Measurements from ENCODE around the gene DKKL1. TPM values are rescaled to one million over a fixed set of nuclear protein-coding genes. Genes with fewer than 3 reads are reported as not detected.

The DKKL1 gene
- total RNA-seq, 1 donor from 2014 or later, result 5.2 TPM

DNA sequence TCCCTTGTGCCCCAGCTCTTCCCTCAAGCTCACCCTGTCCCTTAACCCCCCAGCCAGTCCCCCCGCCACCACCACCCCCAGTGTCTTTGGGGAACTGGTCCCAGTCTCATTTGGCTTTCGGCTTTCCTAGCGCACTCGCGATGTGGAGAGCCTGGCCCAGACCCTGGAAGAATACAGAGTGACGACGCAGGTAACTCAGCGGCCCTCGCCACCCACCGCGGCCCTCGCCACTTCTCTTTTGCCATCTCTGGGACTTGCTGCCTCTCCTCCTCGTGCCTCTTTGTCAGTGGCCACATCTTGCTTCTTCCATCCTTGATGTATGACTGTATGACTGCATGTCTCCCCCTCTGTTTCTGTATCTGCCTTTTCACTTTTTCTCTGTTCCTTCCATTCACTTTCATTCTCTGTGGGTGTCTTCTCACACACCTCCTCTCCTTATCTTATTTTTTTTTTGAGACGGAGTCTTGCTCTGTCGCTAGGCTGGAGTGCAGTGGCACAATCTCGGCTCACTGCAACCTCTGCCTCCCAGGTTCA lies 43.9 kb downstream of the DKKL1 start:
- H3K9me3 Mint-ChIP-seq (ENCODE audit: low read depth), result no peaks in the 10 kb centered on the region
- H3K36me3 Mint-ChIP-seq (ENCODE audit: insufficient read depth), result no peaks in the 10 kb centered on the region
- peaks cover 7% of the 10 kb centered on the region for H3K4me1 Mint-ChIP-seq (ENCODE audit: low read depth)
- no peak overlapping the region for H3K27ac Mint-ChIP-seq
- no peak for DNase-seq (ENCODE audit: low spot score, unreplicated experiment)
- no peak overlapping the region for H3K4me3 Mint-ChIP-seq (ENCODE audit: low read depth)
- H3K27me3 Mint-ChIP-seq, result peaks cover 39% of the 10 kb centered on the region
- TF ChIP-seq, protein P1, sequence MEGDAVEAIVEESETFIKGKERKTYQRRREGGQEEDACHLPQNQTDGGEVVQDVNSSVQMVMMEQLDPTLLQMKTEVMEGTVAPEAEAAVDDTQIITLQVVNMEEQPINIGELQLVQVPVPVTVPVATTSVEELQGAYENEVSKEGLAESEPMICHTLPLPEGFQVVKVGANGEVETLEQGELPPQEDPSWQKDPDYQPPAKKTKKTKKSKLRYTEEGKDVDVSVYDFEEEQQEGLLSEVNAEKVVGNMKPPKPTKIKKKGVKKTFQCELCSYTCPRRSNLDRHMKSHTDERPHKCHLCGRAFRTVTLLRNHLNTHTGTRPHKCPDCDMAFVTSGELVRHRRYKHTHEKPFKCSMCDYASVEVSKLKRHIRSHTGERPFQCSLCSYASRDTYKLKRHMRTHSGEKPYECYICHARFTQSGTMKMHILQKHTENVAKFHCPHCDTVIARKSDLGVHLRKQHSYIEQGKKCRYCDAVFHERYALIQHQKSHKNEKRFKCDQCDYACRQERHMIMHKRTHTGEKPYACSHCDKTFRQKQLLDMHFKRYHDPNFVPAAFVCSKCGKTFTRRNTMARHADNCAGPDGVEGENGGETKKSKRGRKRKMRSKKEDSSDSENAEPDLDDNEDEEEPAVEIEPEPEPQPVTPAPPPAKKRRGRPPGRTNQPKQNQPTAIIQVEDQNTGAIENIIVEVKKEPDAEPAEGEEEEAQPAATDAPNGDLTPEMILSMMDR (IDR thresholded peaks at IDR 0.05; ENCODE audit: unreplicated experiment), result no peak

DNA sequence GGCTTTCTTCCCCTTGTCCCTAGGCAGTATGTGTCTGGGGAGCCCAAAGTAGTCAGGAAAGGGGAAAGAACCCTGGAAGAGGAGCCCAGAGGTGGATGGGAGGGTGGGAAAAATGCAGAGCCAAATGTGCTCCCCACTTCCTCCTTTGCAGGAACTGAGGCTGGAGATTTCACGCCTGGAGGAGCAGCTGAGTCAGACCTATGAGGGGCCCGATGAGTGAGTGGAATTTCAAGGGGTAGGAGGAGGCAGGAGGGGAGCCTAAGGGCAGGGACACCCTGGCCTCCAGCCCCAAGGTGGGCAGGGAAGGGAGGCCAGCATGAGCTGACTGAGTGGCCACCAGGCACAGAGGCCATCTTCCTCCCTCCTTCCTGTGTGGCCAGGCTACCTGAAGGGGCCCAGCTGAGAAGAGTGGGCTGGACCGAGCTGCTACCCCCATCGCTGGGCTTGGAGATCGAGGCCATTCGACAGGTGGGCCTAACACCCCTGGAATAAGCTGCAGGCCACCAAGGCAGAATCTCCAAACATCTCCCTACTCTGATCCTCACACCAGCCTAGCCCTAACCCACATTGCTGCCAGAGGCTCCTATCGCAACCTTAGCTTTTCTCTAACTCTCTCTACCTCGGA lies 45.3 kb downstream of the DKKL1 start:
- Mint-ChIP-seq H3K4me1 (ENCODE audit: low read depth) (peaks cover under 1% of the 10 kb centered on the region), H3K27ac (no peak overlapping the region), H3K4me3 (ENCODE audit: low read depth) (no peak overlapping the region), H3K36me3 (ENCODE audit: insufficient read depth) (no peaks in the 10 kb centered on the region), H3K9me3 (ENCODE audit: low read depth) (no peaks in the 10 kb centered on the region), H3K27me3 (peaks cover 51% of the 10 kb centered on the region)
- no peak for DNase-seq (ENCODE audit: low spot score, unreplicated experiment)
- TF ChIP-seq, protein P1 (IDR thresholded peaks at IDR 0.05; ENCODE audit: unreplicated experiment), result no peak

DNA sequence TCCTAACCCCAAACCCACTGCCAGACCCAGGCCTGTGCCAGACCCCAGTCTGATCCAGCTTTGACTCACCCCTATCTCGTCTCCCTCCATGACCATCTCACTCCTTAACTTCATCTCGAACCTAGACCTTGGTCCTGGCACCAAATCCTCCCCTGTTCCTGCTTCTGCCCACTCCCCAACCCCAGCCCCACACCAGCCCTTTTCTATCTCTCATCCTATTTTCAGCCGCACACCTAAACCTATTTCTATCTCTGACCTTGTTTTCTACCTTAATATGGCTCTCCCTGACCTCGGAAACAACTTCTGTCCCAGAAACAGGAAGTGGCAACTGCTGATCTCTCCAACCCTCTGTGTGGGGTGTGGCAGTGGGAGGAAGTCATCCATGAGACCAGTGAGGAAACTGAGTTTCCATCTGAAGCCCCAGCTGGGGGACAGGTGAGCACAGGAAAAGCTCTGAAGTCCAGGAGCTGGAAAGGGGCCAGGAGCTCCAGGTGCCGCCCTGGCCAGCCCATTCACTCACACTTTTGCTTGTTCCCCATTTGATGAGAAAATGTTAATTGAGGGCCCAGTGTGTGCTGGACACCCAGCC lies 45.9 kb downstream of the DKKL1 start:
- TF ChIP-seq, protein P1 (IDR thresholded peaks at IDR 0.05; ENCODE audit: unreplicated experiment), result no peak
- H3K4me3 Mint-ChIP-seq (ENCODE audit: low read depth), result no peak overlapping the region
- no peaks in the 10 kb centered on the region for H3K9me3 Mint-ChIP-seq (ENCODE audit: low read depth)
- DNase-seq (ENCODE audit: low spot score, unreplicated experiment), result no peak
- H3K27ac Mint-ChIP-seq, result no peak overlapping the region
- H3K4me1 Mint-ChIP-seq (ENCODE audit: low read depth), result no peaks in the 10 kb centered on the region
- peaks cover 53% of the 10 kb centered on the region for H3K27me3 Mint-ChIP-seq
- no peaks in the 10 kb centered on the region for H3K36me3 Mint-ChIP-seq (ENCODE audit: insufficient read depth)

DNA sequence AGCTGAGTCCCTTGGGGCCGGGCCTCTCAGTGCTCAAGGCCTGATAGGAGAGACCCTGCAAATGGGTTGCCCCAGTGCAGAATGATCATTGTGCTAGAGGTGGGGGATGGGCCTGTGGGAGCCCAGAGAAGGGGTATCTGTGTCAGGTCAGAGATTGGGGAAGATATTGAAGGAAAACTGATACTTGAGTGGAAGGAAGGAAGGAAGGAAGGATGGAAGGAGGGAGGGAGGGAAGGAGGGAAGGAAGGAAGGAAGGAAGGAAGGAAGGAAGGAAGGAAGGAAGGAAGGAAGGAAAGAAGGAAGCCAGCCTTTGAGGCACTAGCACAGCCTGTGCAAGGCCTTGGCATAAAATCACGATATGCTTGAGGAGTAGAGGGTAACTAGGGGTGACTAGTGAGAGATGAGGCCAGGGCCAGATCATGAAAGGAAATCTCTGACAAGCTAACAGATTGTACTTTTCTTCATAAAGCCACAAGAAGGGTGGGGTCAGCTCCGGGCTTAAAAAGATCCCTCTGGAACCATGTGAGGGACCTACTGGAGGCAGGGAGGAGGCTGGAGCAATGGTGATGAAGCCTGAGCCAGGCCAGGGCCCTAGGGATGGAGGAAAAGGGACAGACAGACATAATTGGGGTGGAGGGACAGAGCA lies 48.1 kb downstream of the DKKL1 start:
- H3K4me3 Mint-ChIP-seq (ENCODE audit: low read depth), result no peak overlapping the region
- no peaks in the 10 kb centered on the region for H3K36me3 Mint-ChIP-seq (ENCODE audit: insufficient read depth)
- no peak overlapping the region for H3K27ac Mint-ChIP-seq
- H3K9me3 Mint-ChIP-seq (ENCODE audit: low read depth), result no peaks in the 10 kb centered on the region
- no peak for DNase-seq (ENCODE audit: low spot score, unreplicated experiment)
- peaks cover 64% of the 10 kb centered on the region for H3K27me3 Mint-ChIP-seq
- TF ChIP-seq, protein P1 (IDR thresholded peaks at IDR 0.05; ENCODE audit: unreplicated experiment), result no peak
- no peaks in the 10 kb centered on the region for H3K4me1 Mint-ChIP-seq (ENCODE audit: low read depth)

DNA sequence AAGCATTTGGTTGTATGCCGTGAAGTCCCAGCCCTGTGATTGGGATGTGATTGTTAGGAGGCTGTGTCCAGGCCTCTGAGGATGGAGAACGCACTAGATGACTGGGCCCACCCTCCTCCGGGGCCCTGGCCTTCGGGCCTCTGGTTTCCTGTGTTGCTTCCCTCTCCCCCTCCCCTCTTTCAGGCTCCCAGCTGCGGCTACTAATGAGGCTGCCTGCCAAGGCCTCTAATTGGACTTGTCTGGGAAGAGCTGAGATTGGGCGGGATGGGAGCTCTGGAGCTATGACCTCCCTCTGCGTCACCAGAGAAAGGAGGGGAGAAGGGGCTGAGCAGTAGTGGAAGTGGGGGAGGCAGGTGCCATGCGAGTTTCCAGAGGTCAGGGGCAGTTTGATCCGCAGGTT lies 49.7 kb downstream of the DKKL1 start:
- TF ChIP-seq, protein P1 (IDR thresholded peaks at IDR 0.05; ENCODE audit: unreplicated experiment), result no peak
- H3K36me3 Mint-ChIP-seq (ENCODE audit: insufficient read depth), result no peaks in the 10 kb centered on the region
- DNase-seq (ENCODE audit: low spot score, unreplicated experiment), result no peak
- no peaks in the 10 kb centered on the region for H3K9me3 Mint-ChIP-seq (ENCODE audit: low read depth)
- no peaks in the 10 kb centered on the region for H3K4me1 Mint-ChIP-seq (ENCODE audit: low read depth)
- H3K4me3 Mint-ChIP-seq (ENCODE audit: low read depth), result no peak overlapping the region
- H3K27ac Mint-ChIP-seq, result no peak overlapping the region
- H3K27me3 Mint-ChIP-seq, result peaks cover 70% of the 10 kb centered on the region

Data from progenitor cell of endocrine pancreas (in vitro differentiated cells).